Brain microvascular endothelial cell (primary cell): Measurements from ENCODE around the gene OR2A25.

Experiments
- DNase-seq: peaks from one replicate; pipeline ENCODE4 v3.0.0-alpha.2; 2020
- H3K27ac ChIP-seq: fragments of 250-450 bp; sonication (Bioruptor Pico); 2 replicates; pipeline ENCODE4 v1.5.1; 2020; ENCODE audit warnings: mild to moderate bottlenecking, moderate library complexity
- H3K27me3 ChIP-seq: fragments of 250-450 bp; sonication (Bioruptor Pico); replicated peaks from 2 replicates; pipeline ENCODE4 v1.5.1; 2020; ENCODE audit warnings: mild to moderate bottlenecking
- H3K36me3 ChIP-seq: fragments of 250-450 bp; sonication (Bioruptor Pico); replicated peaks from 2 replicates; pipeline ENCODE4 v1.5.1; 2020; ENCODE audit warnings: mild to moderate bottlenecking
- H3K4me3 ChIP-seq: 2 replicates; pipeline ENCODE4 v1.5.1; 2011; ENCODE audit warnings: low read depth, mild to moderate bottlenecking, control low read depth, low read length, moderate library complexity
- in situ Hi-C: cut with HindIII; loops from 2 replicates; pipeline ENCODE4 v1.10.0; 2017; ENCODE audit warnings: low sequenced_read_pairs, low pct_ligation_motif_present
- TF ChIP-seq, protein P1 (sequence below): IDR thresholded peaks from 2 replicates; pipeline ENCODE4 v1.5.1; 2011; ENCODE audit warnings: low read depth, mild to moderate bottlenecking, moderate library complexity, low read length, control low read depth, inconsistent platforms; ENCODE audit errors: missing control alignments

The OR2A25 gene

DNA sequence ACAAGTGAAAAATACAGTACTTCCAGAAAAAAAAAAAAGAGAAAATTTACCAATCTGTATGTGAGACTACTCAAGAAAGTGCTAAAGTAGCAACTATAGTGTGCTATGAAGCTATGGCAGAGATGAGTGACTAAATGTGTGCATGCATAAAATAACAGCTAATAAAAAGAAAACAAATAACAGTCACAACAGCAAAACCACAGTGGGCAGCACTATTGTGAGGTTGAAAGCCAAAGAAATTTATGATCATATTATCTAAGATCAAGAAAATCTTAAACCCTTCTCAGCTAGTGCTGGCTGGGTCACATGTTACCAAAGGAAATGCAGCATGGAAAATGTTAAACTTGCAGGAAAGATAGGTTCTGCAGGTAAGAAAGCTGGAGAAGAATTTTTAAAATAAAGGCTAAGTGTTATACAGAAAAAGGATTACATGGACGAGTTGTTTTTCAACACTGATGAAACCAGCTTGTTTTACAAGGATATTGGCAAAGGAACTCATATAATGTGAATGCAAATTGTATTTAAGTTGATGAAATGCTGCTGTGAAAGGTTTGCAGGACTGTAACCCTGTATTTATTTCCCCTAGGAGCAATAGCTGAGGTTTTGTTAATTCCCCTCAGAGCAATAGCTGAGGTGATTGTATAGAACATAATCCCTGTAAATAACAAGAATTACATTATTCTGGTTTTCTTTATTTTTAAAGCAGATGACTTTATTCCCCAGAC, 36.5 kb upstream of the OR2A25 start:
- Histone ChIP-seq H3K36me3 (no peaks in the 10 kb centered on the region), H3K27ac (peak overlapping the region; percentile 42), H3K27me3 (no peaks in the 10 kb centered on the region), H3K4me3 (no peak overlapping the region)
- TF ChIP-seq, protein P1, sequence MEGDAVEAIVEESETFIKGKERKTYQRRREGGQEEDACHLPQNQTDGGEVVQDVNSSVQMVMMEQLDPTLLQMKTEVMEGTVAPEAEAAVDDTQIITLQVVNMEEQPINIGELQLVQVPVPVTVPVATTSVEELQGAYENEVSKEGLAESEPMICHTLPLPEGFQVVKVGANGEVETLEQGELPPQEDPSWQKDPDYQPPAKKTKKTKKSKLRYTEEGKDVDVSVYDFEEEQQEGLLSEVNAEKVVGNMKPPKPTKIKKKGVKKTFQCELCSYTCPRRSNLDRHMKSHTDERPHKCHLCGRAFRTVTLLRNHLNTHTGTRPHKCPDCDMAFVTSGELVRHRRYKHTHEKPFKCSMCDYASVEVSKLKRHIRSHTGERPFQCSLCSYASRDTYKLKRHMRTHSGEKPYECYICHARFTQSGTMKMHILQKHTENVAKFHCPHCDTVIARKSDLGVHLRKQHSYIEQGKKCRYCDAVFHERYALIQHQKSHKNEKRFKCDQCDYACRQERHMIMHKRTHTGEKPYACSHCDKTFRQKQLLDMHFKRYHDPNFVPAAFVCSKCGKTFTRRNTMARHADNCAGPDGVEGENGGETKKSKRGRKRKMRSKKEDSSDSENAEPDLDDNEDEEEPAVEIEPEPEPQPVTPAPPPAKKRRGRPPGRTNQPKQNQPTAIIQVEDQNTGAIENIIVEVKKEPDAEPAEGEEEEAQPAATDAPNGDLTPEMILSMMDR = no peak
- in situ Hi-C loops = no loop called here
- DNase-seq = no peak

- TF ChIP-seq, protein P1 = no peak
- in situ Hi-C loops = no loop called here
Measured at GRCh38 chr7:144035385-144035784, 34.2 kb upstream of the OR2A25 start.

GRCh38 chr7:144036302-144036885, 33.2 kb upstream of the OR2A25 start:
- no peak overlapping the region for H3K4me3 ChIP-seq
- H3K27ac ChIP-seq = peak overlapping the region; percentile 76
- TF ChIP-seq, protein P1 = no peak
- no peaks in the 10 kb centered on the region for H3K27me3 ChIP-seq
- no peaks in the 10 kb centered on the region for H3K36me3 ChIP-seq
- peak; percentile 42 for DNase-seq
- in situ Hi-C loops = no loop called here

More at GRCh38 chr7:144035385-144035784, 34.2 kb upstream of the OR2A25 start:
- no peak for DNase-seq
- peak overlapping the region; percentile 76 for H3K27ac ChIP-seq
- no peak overlapping the region for H3K4me3 ChIP-seq
- H3K27me3 ChIP-seq = no peaks in the 10 kb centered on the region
- H3K36me3 ChIP-seq = no peaks in the 10 kb centered on the region

DNA sequence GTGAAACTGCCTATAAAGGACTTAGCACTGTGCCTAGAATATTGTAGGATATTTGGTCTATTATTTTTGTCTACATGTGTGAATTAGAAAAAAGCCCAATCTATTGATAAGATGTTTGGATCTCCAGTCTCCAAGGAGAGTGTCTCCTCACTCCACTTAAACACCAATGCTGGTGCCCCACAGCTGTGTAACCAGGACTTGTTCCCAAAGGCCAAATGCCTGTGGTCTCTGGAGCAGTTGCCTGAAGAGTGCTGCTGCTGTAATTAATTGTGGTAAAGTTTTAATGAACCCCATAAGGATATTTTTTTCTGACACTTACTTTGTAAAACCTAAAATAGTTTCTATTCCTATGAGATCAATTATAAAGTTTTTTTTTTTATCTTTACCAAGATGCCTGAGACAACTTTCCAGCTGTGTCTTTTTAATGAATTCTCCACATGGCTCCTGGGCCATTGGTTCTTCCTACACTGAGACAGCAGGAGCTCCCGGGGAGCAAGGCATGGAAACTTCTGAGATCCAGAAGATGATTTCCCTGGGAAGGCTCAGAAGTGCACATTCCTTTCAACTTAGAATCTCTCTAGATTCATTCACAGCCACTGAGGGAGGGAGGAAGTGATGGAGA, 32.1 kb upstream of the OR2A25 start:
- in situ Hi-C loops = no loop called here
- TF ChIP-seq, protein P1 = no peak
- Histone ChIP-seq H3K36me3 (no peaks in the 10 kb centered on the region), H3K4me3 (no peak overlapping the region), H3K27ac (no peak overlapping the region), H3K27me3 (no peaks in the 10 kb centered on the region)
- DNase-seq = peak; percentile 24

GRCh38 chr7:144038887-144039286, 30.7 kb upstream of the OR2A25 start:
- Histone ChIP-seq H3K36me3 (no peaks in the 10 kb centered on the region), H3K27me3 (no peaks in the 10 kb centered on the region), H3K4me3 (no peak overlapping the region), H3K27ac (no peak overlapping the region)
- TF ChIP-seq, protein P1 = no peak
- DNase-seq = no peak
- in situ Hi-C loops = no loop called here
